ENCODE measurements around the gene RNASE9. TPM values are rescaled to one million over a fixed set of nuclear protein-coding genes. Genes with fewer than 3 reads are reported as not detected.
"Not testable (repeated sequence)": the region's sequence is repeated elsewhere in the genome, so short reads cannot be mapped to it uniquely, and the experiment has no call there.

Gene RNASE9
- total RNA-seq, 1 donor from 2014 or later: not detected

GRCh38 chr14:20522332-20522731 is 38.5 kb downstream of the RNASE9 start:
- DNase-seq (ENCODE audit: low read depth in 2 of 2): no peak

- peak; percentile 90 to 96 for DNase-seq (ENCODE audit: low read depth in 2 of 2)
Observed at GRCh38 chr14:20516921-20517320, 43.9 kb downstream of the RNASE9 start.

DNA sequence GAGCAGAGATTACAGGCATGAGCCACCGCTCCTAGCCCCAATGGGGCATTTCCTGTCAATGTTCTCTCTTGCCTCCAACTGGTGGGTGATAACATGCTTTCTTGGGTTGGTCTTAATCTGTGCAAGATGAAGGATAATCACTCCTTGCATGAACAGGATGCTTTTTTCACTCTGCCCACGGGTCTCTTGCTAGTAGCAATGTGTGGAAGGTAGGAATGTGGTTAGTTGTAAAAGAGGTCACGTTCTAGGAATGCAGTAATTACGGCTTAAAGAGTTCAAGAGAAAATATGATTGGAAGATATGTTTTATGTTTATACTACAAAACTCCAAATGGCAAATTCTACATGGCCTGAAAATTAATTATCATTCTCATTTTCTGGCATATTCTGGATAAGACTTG is 45.0 kb downstream of the RNASE9 start:
- no peak for DNase-seq (ENCODE audit: low read depth in 2 of 2)

- DNase-seq (ENCODE audit: low read depth in 2 of 2): peak in 1 of 2 donors; percentile 76
Observed at GRCh38 chr14:20512177-20512905, 48.5 kb downstream of the RNASE9 start.

DNA sequence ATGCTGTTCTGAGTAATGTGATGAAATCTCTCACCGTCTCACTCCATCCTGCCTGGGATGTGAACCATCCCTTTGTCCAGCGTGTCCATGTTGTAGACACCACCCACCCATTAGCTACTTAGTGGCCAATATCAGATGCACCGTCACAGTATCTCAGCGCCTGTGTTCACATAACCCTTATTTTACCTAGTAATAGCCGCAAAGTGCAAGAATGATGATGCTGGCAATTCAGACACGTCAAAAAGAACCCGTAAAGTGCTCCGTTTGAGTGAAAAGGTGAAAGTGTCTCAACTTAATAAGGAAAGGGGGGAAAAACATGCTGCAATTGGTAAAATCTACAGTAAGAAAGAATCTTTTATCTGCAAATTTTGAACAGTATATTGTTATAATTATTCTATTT is 52.5 kb downstream of the RNASE9 start:
- DNase-seq (ENCODE audit: low read depth in 2 of 2): no peak

DNA sequence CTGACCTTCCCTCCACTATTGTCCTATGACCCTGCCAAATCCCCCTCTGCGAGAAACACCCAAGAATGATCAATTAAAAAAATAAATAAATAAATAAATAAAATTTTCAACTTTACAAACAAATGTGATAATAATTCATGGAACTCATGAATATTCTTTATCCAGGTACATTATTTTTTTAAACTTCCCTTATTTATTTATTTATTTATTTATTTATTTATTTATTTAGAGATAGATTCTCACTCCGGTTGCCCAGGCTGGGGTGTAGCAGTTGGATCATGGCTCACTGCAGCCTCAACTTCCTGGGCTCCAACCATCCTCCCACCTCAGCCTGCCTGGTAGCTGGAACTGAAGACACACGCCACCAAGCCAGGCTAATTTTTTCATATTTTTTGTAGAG is 53.3 kb downstream of the RNASE9 start:
- DNase-seq (ENCODE audit: low read depth in 2 of 2): not testable (repeated sequence)

GRCh38 chr14:20506752-20507151 is 54.1 kb downstream of the RNASE9 start:
- DNase-seq (ENCODE audit: low read depth in 2 of 2): not testable (repeated sequence)

DNA sequence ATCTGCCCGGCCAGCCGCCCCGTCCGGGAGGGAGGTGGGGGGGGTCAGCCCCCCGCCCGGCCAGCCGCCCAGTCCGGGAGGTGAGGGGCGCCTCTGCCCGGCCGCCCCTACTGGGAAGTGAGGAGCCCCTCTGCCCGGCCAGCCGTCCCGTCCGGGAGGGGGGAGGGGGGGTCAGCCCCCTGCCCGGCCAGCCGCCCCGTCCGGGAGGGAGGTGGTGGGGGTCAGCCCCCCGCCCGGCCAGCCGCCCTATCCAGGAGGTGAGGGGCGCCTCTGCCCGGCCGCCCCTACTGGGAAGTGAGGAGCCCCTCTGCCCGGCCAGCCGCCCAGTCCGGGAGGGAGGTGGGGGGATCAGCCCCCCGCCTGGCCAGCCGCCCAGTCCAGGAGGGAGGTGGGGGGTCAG is 54.6 kb downstream of the RNASE9 start:
- DNase-seq (ENCODE audit: low read depth in 2 of 2): not testable (repeated sequence)

Other genes starting within 250 kb of the RNASE9 start
- 38.6 and 39.7 TPM in 2 replicates for gene CCNB1IP1, start 227.8 kb downstream of the RNASE9 start, total RNA-seq
- 5.3 and 6.3 TPM in 2 replicates for gene PARP2, start 217.4 kb downstream of the RNASE9 start, total RNA-seq
- 19.8 and 36.0 TPM in 2 replicates for gene TEP1, start 147.5 kb downstream of the RNASE9 start, total RNA-seq
- gene KLHL33, start 124.9 kb downstream of the RNASE9 start, total RNA-seq: under 0.01 and 0.13 TPM in 2 replicates
- gene OSGEP, start 106.2 kb downstream of the RNASE9 start, total RNA-seq: 54.9 and 70.4 TPM in 2 replicates
- gene APEX1, start 105.8 kb downstream of the RNASE9 start, total RNA-seq: 65.7 and 75.1 TPM in 2 replicates
- gene PIP4P1, start 99.6 kb downstream of the RNASE9 start, total RNA-seq: 22.1 and 28.6 TPM in 2 replicates
- 222 and 264 TPM in 2 replicates for gene PNP, start 91.6 kb downstream of the RNASE9 start, total RNA-seq
- not detected in 2 replicates for gene RNASE10, start 55.5 kb downstream of the RNASE9 start, total RNA-seq
- gene RNASE11, start 27.0 kb upstream of the RNASE9 start, total RNA-seq: not detected in 2 replicates
- not detected in 2 replicates for gene RNASE12, start 30.3 kb upstream of the RNASE9 start, total RNA-seq
- not detected in 2 replicates for gene OR6S1, start 80.6 kb upstream of the RNASE9 start, total RNA-seq
- 16.2 and 26.9 TPM in 2 replicates for gene RNASE4, start 123.5 kb upstream of the RNASE9 start, total RNA-seq
- 5.6 and 6.2 TPM in 2 replicates for gene ANG, start 127.7 kb upstream of the RNASE9 start, total RNA-seq
- gene EDDM3A, start 184.8 kb upstream of the RNASE9 start, total RNA-seq: not detected in 2 replicates
- gene EDDM3B, start 207.4 kb upstream of the RNASE9 start, total RNA-seq: not detected in 2 replicates
- gene RNASE6, start 220.2 kb upstream of the RNASE9 start, total RNA-seq: not detected in 2 replicates
- gene RNASE1, start 241.8 kb upstream of the RNASE9 start, total RNA-seq: 7.1 and 8.0 TPM in 2 replicates